HepG2 (cell line): Measurements from ENCODE around the gene ABCC3. TPM values are rescaled to one million over a fixed set of nuclear protein-coding genes. Genes with fewer than 3 reads are reported as not detected.
A peak's percentile ranks its signal among the peaks of the same experiment; 100 is the strongest.

Experiments used
- CHD4 ChIP-seq: fragments of 200-600 bp; sonication (generic); IDR thresholded peaks from 2 replicates; pipeline ENCODE4 v1.7.0; 2017; ENCODE audit warnings: mild to moderate bottlenecking, low read length, borderline replicate concordance
- HNF4A ChIP-seq: sonication (generic); formaldehyde crosslinking; IDR thresholded peaks from 2 replicates; pipeline ENCODE4 v1.4.0; 2020; ENCODE audit warnings: missing genetic modification reagents
- HNF4G ChIP-seq, 2 experiments: sonication (generic) in 1 of 2; formaldehyde crosslinking in 1 of 2; IDR thresholded peaks; 2 replicates each; pipeline versions ENCODE4 v1.4.0 to v1.6.1; 2011 to 2020; ENCODE audit warnings: borderline replicate concordance in 2 of 2, low read depth in 2 of 2, mild to moderate bottlenecking in 2 of 2, low read length in 1 of 2, missing genetic modification reagents in 1 of 2, moderate library complexity in 1 of 2
- KDM1A ChIP-seq: IDR thresholded peaks from 2 replicates; pipeline ENCODE4 v1.6.1; 2016; ENCODE audit warnings: missing compliant biosample characterization
- PTBP1 ChIP-seq: fragments of 200-400 bp; formaldehyde crosslinking; IDR thresholded peaks from 2 replicates; pipeline ENCODE4 v1.6.1; 2018; ENCODE audit warnings: low read length, low read depth; ENCODE audit not compliant: poor library complexity, severe bottlenecking
- RCOR2 ChIP-seq: IDR thresholded peaks from 2 replicates; pipeline ENCODE4 v1.6.1; 2016; ENCODE audit warnings: missing biosample characterization, missing genetic modification reagents
- SAP130 ChIP-seq: IDR thresholded peaks from 2 replicates; pipeline ENCODE4 v1.6.1; 2016; ENCODE audit warnings: low read depth
- TEAD3 ChIP-seq: optimal IDR thresholded peaks from 2 replicates; pipeline ENCODE3; 2016; ENCODE audit warnings: borderline replicate concordance
- ZIK1 ChIP-seq: sonication (generic); formaldehyde crosslinking; IDR thresholded peaks from 2 replicates; pipeline ENCODE4 v1.5.0; 2020; ENCODE audit warnings: mild to moderate bottlenecking, low read depth, missing genetic modification reagents, borderline replicate concordance
- ZNF205 ChIP-seq: IDR thresholded peaks from 2 replicates; pipeline ENCODE4 v1.6.1; 2018; ENCODE audit warnings: missing biosample characterization, missing genetic modification reagents
- ZNF3 ChIP-seq: IDR thresholded peaks from 2 replicates; pipeline ENCODE4 v1.7.0; 2017; ENCODE audit warnings: inconsistent platforms
- ZNF430 ChIP-seq: sonication (generic); formaldehyde crosslinking; IDR thresholded peaks from 2 replicates; pipeline ENCODE4 v1.9.0; 2021; ENCODE audit warnings: mild to moderate bottlenecking, missing genetic modification reagents
- polyA plus RNA-seq, 8 experiments: library from polyadenylated mRNA; depleted of rRNA in 3 of 8; stranded (reverse) in 7 of 8; unstranded in 1 of 8; fragments of >200 nt; fragmentation: Illumina TruSeq in 4 of 8; extraction: Trizol in 4 of 8; gene quantifications; 2 replicates each; pipeline versions ENCODE4 v1.2.1 to v1.2.3, GENCODE V29; 2011 to 2016; ENCODE audit warnings: low read depth in 4 of 8, missing spikeins in 1 of 8, mixed read lengths in 1 of 8; ENCODE audit not compliant: insufficient read depth in 1 of 8
- total RNA-seq, 5 experiments: library from RNA; depleted of rRNA; stranded (reverse); fragments of >200 nt; fragmentation: Illumina TruSeq; extraction: Trizol; gene quantifications; 2 replicates each; pipeline ENCODE4 v1.2.3, GENCODE V29; 2016; ENCODE audit warnings: low read depth in 1 of 5
- TF ChIP-seq, protein P1 (sequence below): sonication (generic); formaldehyde crosslinking; IDR thresholded peaks from 2 replicates; pipeline ENCODE4 v1.4.0; 2020; ENCODE audit warnings: missing genetic modification reagents
- TF ChIP-seq, protein P2 (sequence below): sonication (generic); formaldehyde crosslinking; IDR thresholded peaks from 2 replicates; pipeline ENCODE4 v1.5.0; 2020; ENCODE audit warnings: missing genetic modification reagents
- TF ChIP-seq, protein P3 (sequence below): sonication (generic); formaldehyde crosslinking; IDR thresholded peaks from 2 replicates; pipeline ENCODE4 v1.5.0; 2020; ENCODE audit warnings: missing genetic modification reagents
- TF ChIP-seq, protein P4 (sequence below): sonication (generic); formaldehyde crosslinking; IDR thresholded peaks from 2 replicates; pipeline ENCODE4 v1.4.0; 2020; ENCODE audit warnings: missing genetic modification reagents
- TF ChIP-seq, protein P5 (sequence below): sonication (generic); formaldehyde crosslinking; IDR thresholded peaks from 2 replicates; pipeline ENCODE4 v1.5.1; 2020; ENCODE audit warnings: mild to moderate bottlenecking, missing genetic modification reagents
- TF ChIP-seq, protein P6 (sequence below): sonication (generic); formaldehyde crosslinking; IDR thresholded peaks from 2 replicates; pipeline ENCODE4 v1.4.0; 2020; ENCODE audit warnings: missing genetic modification reagents

ABCC3 gene
- total and polyA plus RNA-seq, 2 of the 13 experiments (the other 11 are each of a cell fraction or from before 2014, with no cell fraction given): 25.2 to 50.7 TPM

DNA sequence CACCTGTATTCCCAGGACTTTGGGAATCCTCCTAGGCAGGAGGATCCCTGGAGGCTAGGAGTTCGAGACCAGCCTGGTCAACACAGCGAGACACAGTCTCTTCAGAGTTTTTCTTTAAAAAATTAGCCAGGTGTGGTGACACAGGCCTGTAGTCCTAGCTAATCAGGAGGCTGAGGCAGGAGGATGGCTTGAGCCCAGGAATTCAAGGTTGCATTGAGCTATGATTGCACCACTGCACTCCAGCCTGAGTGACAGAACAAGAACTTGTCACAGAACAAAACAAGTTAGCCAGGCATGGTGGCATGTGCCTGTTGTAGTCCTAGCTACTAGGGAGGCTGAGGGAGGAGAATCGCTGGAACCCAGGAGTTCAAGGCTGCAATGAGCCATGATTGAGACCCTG, 48.3 kb downstream of the ABCC3 start (continued):
- TF ChIP-seq SAP130 (CRISPR knock-in tag): 0 out of 2 replicates have a peak, but pooled peaks have one; percentile 21
- TF ChIP-seq, protein P1, sequence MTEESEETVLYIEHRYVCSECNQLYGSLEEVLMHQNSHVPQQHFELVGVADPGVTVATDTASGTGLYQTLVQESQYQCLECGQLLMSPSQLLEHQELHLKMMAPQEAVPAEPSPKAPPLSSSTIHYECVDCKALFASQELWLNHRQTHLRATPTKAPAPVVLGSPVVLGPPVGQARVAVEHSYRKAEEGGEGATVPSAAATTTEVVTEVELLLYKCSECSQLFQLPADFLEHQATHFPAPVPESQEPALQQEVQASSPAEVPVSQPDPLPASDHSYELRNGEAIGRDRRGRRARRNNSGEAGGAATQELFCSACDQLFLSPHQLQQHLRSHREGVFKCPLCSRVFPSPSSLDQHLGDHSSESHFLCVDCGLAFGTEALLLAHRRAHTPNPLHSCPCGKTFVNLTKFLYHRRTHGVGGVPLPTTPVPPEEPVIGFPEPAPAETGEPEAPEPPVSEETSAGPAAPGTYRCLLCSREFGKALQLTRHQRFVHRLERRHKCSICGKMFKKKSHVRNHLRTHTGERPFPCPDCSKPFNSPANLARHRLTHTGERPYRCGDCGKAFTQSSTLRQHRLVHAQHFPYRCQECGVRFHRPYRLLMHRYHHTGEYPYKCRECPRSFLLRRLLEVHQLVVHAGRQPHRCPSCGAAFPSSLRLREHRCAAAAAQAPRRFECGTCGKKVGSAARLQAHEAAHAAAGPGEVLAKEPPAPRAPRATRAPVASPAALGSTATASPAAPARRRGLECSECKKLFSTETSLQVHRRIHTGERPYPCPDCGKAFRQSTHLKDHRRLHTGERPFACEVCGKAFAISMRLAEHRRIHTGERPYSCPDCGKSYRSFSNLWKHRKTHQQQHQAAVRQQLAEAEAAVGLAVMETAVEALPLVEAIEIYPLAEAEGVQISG (CRISPR knock-in tag): 0 out of 2 replicates have a peak, but pooled peaks have one; percentile 11
- no peak; the same call in 1 of the 2 replicates for TF ChIP-seq HNF4G (IDR thresholded peaks at IDR 0.05; ENCODE audit: borderline replicate concordance, low read depth, low read length)
- TF ChIP-seq HNF4G (CRISPR knock-in tag; IDR thresholded peaks at IDR 0.05; ENCODE audit: borderline replicate concordance, low read depth): no peak
- peak; percentile 23; the same call in 1 of the 2 replicates for TF ChIP-seq ZNF430
- no peak for TF ChIP-seq ZIK1
- TF ChIP-seq, protein P2, sequence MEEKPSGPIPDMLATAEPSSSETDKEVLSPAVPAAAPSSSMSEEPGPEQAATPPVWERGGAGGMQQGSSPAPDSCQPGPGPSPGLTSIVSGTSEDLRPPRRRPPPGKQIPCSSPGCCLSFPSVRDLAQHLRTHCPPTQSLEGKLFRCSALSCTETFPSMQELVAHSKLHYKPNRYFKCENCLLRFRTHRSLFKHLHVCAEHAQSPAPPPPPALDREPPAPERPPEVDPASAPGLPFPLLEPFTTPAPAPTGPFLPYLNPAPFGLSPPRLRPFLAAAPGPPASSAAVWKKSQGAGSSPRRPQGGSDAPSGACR (CRISPR knock-in tag): no peak
- TF ChIP-seq PTBP1: no peak
- 0 out of 2 replicates have a peak, but pooled peaks have one; percentile 56 for TF ChIP-seq KDM1A (CRISPR knock-in tag)
- TF ChIP-seq, protein P3, sequence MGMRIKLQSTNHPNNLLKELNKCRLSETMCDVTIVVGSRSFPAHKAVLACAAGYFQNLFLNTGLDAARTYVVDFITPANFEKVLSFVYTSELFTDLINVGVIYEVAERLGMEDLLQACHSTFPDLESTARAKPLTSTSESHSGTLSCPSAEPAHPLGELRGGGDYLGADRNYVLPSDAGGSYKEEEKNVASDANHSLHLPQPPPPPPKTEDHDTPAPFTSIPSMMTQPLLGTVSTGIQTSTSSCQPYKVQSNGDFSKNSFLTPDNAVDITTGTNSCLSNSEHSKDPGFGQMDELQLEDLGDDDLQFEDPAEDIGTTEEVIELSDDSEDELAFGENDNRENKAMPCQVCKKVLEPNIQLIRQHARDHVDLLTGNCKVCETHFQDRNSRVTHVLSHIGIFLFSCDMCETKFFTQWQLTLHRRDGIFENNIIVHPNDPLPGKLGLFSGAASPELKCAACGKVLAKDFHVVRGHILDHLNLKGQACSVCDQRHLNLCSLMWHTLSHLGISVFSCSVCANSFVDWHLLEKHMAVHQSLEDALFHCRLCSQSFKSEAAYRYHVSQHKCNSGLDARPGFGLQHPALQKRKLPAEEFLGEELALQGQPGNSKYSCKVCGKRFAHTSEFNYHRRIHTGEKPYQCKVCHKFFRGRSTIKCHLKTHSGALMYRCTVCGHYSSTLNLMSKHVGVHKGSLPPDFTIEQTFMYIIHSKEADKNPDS (CRISPR knock-in tag): 0 out of 2 replicates have a peak, but pooled peaks have one; percentile 28
- TF ChIP-seq, protein P4, sequence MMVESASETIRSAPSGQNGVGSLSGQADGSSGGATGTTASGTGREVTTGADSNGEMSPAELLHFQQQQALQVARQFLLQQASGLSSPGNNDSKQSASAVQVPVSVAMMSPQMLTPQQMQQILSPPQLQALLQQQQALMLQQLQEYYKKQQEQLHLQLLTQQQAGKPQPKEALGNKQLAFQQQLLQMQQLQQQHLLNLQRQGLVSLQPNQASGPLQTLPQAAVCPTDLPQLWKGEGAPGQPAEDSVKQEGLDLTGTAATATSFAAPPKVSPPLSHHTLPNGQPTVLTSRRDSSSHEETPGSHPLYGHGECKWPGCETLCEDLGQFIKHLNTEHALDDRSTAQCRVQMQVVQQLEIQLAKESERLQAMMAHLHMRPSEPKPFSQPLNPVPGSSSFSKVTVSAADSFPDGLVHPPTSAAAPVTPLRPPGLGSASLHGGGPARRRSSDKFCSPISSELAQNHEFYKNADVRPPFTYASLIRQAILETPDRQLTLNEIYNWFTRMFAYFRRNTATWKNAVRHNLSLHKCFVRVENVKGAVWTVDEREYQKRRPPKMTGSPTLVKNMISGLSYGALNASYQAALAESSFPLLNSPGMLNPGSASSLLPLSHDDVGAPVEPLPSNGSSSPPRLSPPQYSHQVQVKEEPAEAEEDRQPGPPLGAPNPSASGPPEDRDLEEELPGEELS: no peak
- peak; percentile 82 for TF ChIP-seq ZNF3 (CRISPR knock-in tag)
- TF ChIP-seq ZNF205: 0 out of 2 replicates have a peak, but pooled peaks have one; percentile 23
- TF ChIP-seq TEAD3 (CRISPR knock-in tag): peak; percentile 86
- TF ChIP-seq, protein P5, sequence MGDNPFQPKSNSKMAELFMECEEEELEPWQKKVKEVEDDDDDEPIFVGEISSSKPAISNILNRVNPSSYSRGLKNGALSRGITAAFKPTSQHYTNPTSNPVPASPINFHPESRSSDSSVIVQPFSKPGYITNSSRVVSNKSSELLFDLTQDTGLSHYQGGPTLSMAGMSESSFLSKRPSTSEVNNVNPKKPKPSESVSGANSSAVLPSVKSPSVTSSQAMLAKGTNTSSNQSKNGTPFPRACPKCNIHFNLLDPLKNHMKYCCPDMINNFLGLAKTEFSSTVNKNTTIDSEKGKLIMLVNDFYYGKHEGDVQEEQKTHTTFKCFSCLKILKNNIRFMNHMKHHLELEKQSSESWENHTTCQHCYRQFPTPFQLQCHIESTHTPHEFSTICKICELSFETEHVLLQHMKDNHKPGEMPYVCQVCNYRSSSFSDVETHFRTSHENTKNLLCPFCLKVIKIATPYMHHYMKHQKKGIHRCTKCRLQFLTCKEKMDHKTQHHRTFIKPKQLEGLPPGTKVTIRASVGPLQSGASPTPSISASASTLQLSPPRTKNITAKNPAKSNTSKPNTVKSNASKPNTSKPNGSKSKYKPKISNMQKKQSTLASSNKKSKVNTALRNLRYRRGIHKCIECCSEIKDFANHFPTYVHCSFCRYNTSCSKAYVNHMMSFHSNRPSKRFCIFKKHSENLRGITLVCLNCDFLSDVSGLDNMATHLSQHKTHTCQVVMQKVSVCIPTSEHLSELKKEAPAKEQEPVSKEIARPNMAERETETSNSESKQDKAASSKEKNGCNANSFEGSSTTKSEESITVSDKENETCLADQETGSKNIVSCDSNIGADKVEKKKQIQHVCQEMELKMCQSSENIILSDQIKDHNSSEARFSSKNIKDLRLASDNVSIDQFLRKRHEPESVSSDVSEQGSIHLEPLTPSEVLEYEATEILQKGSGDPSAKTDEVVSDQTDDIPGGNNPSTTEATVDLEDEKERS: 0 out of 2 replicates have a peak, but pooled peaks have one; percentile 34
- TF ChIP-seq, protein P6, sequence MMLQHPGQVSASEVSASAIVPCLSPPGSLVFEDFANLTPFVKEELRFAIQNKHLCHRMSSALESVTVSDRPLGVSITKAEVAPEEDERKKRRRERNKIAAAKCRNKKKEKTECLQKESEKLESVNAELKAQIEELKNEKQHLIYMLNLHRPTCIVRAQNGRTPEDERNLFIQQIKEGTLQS: 0 out of 2 replicates have a peak, but pooled peaks have one; percentile 40
- TF ChIP-seq HNF4A (CRISPR knock-in tag): 0 out of 2 replicates have a peak, but pooled peaks have one; percentile 2
- TF ChIP-seq RCOR2 (CRISPR knock-in tag): no peak
- peak; percentile 60; the same call in 1 of the 2 replicates for TF ChIP-seq CHD4
